ENCODE measurements around the gene DDX10.

DNA sequence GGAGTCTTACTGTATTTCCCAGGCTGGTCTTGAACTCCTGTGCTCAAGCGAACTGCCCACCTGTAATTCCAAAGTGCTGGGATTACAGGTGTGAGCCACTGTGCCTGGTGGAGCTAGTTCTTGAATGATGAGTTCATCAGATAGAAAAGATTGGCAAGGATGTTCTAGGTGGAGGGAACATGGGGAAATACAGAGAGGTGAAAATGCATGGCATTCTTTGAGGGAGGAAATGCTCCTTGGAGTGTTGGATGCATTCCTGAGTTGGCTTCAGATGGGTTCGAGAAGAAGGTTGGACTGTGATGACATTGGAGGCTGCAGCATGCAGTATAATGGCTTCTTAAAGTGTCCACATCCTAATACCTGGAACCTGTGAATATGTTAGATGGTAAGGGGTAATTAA lies 4.4 kb downstream of the DDX10 start:
- TF ChIP-seq GATA2 (IDR thresholded peaks at IDR 0.05; ENCODE audit: low read depth, low read length) (no peak), GATA3 (IDR thresholded peaks at IDR 0.05; ENCODE audit: low read depth, low read length) (no peak)

Measured in SH-SY5Y (cell line).